Activated T-cell treated with anti-CD3 and anti-CD28 coated beads, Interleukin-2, amount 50 U/mL, for 4 hours (primary cell): Measurements from ENCODE around the gene RGS17. TPM values are rescaled to one million over a fixed set of nuclear protein-coding genes. Genes with fewer than 3 reads are reported as not detected.

Experiments
- ATAC-seq, 2 donors: fragments of 200-7000 bp; cut with Tn5 transposase; one replicate each; pipeline ENCODE4 v1.10.0; 2021
- DNase-seq: peaks from one replicate; pipeline ENCODE4 v3.0.0-alpha.2; 2020
- H3K27me3 Mint-ChIP-seq: one replicate; pipeline ENCODE4 v1.8.0; 2021; ENCODE audit warnings: low read depth, mixed read lengths
- H3K36me3 Mint-ChIP-seq: one replicate; pipeline ENCODE4 v1.8.0; 2022; ENCODE audit warnings: mixed read lengths; ENCODE audit not compliant: insufficient read depth
- H3K4me1 Mint-ChIP-seq: one replicate; pipeline ENCODE4 v1.8.0; 2021; ENCODE audit warnings: low read depth, mixed read lengths
- H3K4me3 Mint-ChIP-seq: one replicate; pipeline ENCODE4 v1.8.0; 2021; ENCODE audit warnings: mild to moderate bottlenecking, moderate library complexity, mixed read lengths
- H3K9me3 Mint-ChIP-seq: one replicate; pipeline ENCODE4 v1.8.0; 2021; ENCODE audit warnings: mixed read lengths
- total RNA-seq, 3 donors: library from RNA; stranded (reverse); gene quantifications; one replicate each; pipeline ENCODE4 v1.2.1, GENCODE V29; 2021

The RGS17 gene
- total RNA-seq, 3 donors from 2014 or later, result not detected

DNA sequence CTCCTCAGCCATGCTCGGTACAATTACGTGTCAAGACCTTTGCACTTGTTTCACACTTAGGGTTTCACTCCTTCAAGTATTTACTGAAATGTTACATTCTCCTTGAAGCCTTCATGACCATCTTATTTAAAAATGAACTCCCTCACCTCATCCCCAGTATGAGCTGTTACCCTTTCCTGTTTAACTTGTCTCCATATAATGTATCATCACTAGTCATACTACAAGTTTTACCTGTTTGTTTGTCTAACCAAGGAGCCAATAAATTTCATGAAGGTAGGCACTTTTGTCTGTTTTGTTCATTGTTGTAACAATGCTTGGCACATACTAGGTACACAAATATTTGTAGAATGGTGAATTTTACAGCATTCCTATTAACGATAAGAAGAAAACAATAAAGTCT, 82.5 kb downstream of the RGS17 start:
- Mint-ChIP-seq H3K4me3 (no peak overlapping the region), H3K9me3 (no peaks in the 10 kb centered on the region), H3K4me1 (no peaks in the 10 kb centered on the region), H3K36me3 (no peaks in the 10 kb centered on the region), H3K27me3 (peaks cover 3% of the 10 kb centered on the region)
- no peak for ATAC-seq
- no peak for DNase-seq

DNA sequence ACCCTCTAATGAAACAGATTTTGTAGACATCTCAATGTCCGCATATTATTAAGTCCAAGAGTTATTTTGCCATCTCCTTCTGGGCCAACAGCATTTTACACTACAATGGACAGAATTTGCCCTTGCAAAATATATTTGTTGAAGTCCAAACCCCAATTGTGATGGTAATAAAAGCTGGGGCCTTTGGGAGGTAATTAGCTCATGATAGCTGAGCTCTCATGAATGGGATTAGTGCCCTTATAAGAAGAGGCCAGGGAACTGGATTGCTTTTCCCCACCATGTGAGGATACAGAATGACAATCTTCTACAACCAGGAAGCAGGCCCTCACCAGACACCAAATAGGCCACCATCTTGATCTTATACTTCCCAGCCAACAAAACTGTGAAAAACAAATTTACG, 83.7 kb downstream of the RGS17 start:
- no peak for ATAC-seq
- no peaks in the 10 kb centered on the region for H3K36me3 Mint-ChIP-seq
- no peak for DNase-seq
- H3K4me3 Mint-ChIP-seq, result no peak overlapping the region
- no peaks in the 10 kb centered on the region for H3K4me1 Mint-ChIP-seq
- peaks cover 3% of the 10 kb centered on the region for H3K27me3 Mint-ChIP-seq
- no peaks in the 10 kb centered on the region for H3K9me3 Mint-ChIP-seq

DNA sequence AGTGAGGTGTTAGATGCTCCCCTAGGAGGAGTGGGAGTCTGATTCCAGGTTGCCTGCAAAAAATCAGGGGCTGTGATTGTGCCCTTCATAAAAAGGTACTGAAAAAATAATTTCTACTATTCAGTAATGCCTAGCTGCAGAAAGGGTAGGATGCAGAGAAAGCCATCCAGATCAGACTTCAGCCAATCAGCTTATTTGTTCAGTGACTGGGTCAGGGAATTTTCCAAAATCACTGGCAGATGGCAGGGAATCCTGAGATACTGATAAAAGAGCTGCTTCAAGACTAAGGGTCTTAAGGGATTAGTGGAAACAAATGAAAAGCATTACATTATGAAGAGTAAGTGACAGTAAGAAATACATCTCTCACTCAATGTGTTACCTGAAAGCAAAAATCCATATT, 85.8 kb downstream of the RGS17 start:
- no peaks in the 10 kb centered on the region for H3K9me3 Mint-ChIP-seq
- peaks cover 3% of the 10 kb centered on the region for H3K27me3 Mint-ChIP-seq
- H3K4me1 Mint-ChIP-seq, result no peaks in the 10 kb centered on the region
- no peak for ATAC-seq
- H3K36me3 Mint-ChIP-seq, result no peaks in the 10 kb centered on the region
- H3K4me3 Mint-ChIP-seq, result no peak overlapping the region
- no peak for DNase-seq

DNA sequence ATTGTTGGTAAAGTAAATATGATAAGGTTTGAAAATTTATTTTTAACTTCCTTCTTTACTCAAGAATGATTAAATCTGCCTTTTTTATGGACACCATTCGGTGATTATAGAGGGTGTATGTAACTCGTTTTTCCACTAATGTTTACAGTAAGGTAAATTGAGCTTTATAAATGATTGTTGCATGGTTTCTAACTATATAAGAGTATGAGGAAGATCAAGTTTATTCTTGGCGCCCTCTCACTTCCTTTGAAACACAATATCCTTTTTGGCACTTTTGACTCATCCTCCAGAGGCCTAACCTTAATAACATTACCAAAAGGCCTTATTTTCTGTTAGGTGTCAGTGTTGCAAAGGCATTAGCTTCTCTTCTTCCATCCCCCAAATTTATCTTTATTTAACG, 86.8 kb downstream of the RGS17 start:
- H3K9me3 Mint-ChIP-seq, result no peaks in the 10 kb centered on the region

DNA sequence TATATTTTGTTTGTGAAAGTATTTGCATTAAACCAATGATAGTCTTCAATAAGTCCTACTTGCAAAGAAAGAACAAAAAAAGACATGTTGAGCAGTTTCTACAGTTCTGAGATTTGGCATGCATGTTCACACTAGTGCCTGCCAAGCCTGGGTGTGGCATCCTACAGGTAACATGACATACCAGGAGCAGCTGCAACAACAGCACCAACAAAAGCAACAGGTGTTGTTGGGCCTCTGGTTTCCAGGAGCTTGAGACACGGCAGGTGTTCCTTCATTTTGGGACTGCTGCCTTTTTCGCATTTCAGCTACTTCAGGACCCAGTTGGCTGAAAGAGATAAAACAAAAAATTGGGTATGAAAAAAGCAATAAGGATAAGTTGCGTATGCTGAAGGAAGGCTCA, 87.4 kb downstream of the RGS17 start:
- DNase-seq (no peak), ATAC-seq (no peak)
- H3K4me1 Mint-ChIP-seq, result no peaks in the 10 kb centered on the region
- no peaks in the 10 kb centered on the region for H3K9me3 Mint-ChIP-seq
- H3K36me3 Mint-ChIP-seq, result no peaks in the 10 kb centered on the region
- H3K4me3 Mint-ChIP-seq, result no peak overlapping the region
- peaks cover 3% of the 10 kb centered on the region for H3K27me3 Mint-ChIP-seq

More for the DNA sequence above, 86.8 kb downstream of the RGS17 start:
- Mint-ChIP-seq H3K36me3 (no peaks in the 10 kb centered on the region), H3K4me1 (no peaks in the 10 kb centered on the region), H3K4me3 (no peak overlapping the region), H3K27me3 (peaks cover 3% of the 10 kb centered on the region)
- no peak for ATAC-seq
- no peak for DNase-seq

DNA sequence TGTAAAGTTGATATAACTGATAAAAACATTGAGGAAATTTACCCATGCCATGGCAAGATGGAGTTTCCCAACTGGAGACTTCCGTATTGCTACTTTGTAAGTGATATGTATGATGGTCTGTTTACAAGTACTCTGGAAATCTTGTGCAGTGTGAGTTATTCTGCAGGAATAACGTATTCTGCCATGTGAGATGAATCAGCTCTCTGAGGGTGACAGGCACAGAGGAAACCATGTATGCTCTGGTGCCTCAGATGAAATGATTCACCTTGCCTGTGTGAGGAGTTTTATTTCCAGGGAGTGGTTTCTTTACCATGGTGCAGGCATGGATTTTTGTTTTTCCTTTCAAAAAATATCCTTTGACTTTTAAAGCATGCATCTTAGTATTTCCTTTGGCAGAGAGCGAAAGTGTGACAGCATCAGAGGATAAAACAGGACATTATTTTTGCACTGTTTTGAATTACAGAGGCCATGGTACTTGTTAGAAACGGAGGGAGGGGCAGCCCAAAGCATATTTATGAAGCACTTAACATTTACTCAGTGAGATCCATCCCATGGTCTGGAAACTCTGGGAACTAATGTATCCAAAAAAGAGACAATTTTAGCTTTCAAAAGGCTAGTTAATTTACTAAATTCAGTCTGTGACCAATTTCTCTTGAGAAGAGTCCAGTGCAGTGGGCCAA, 92.6 kb downstream of the RGS17 start:
- ATAC-seq, result no peak
- DNase-seq, result no peak
- Mint-ChIP-seq H3K9me3 (no peaks in the 10 kb centered on the region), H3K4me3 (no peak overlapping the region), H3K4me1 (no peaks in the 10 kb centered on the region), H3K36me3 (no peaks in the 10 kb centered on the region), H3K27me3 (peaks cover 2% of the 10 kb centered on the region)

DNA sequence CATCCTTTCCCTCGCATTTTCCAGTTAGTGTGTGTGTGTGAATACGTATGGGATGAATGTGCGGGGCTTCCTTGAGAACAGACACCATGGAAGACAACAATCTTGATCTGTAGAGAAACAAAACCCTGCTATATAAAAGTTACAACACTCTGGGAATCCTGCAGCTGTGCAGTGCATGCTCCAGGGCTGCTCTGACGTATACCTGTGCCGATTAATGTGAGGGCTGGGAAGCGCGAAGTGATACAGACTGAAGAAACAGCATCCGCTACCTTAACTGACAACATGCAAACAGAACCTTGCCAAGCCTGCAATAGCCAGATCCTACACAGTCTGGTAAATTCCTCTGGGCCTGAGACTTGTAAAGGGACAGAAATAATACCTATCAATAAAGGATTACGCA, 96.9 kb downstream of the RGS17 start:
- H3K36me3 Mint-ChIP-seq, result no peaks in the 10 kb centered on the region
- no peaks in the 10 kb centered on the region for H3K4me1 Mint-ChIP-seq
- DNase-seq (no peak), ATAC-seq (no peak)
- H3K4me3 Mint-ChIP-seq, result no peak overlapping the region
- no peaks in the 10 kb centered on the region for H3K9me3 Mint-ChIP-seq
- peaks cover 9% of the 10 kb centered on the region for H3K27me3 Mint-ChIP-seq

DNA sequence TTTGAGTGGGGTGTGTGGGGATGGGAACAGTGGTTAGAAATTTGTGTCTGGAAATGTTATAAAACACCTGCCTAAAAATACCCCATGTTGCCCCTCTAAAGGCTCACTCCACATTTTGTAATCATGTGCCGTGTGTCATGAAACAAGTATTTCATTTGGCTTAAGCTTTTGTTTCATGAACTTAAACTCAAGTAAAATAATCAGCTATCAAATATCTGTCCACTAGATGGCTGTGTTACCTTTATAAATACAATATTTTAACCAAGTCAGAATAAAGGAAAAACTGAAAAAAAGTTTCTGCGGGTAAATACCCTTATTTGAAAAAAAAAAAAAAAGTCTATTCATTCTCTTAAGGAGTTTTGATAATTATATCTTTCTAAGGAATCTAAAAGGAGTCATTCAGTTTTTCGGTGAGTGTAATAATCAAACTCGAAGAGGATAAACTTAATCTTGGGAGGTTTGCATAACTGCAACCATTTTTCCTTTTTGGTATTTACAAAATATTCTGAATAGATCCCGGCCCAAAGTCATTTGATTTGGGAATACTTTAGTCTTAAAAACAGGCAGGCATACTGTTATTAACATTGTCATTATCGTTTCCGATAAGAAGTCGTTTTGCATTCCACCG, 98.7 kb downstream of the RGS17 start:
- Mint-ChIP-seq H3K36me3 (no peaks in the 10 kb centered on the region), H3K4me1 (no peaks in the 10 kb centered on the region), H3K27me3 (peaks cover 9% of the 10 kb centered on the region), H3K9me3 (no peaks in the 10 kb centered on the region), H3K4me3 (no peak overlapping the region)
- DNase-seq (no peak), ATAC-seq (no peak)

DNA sequence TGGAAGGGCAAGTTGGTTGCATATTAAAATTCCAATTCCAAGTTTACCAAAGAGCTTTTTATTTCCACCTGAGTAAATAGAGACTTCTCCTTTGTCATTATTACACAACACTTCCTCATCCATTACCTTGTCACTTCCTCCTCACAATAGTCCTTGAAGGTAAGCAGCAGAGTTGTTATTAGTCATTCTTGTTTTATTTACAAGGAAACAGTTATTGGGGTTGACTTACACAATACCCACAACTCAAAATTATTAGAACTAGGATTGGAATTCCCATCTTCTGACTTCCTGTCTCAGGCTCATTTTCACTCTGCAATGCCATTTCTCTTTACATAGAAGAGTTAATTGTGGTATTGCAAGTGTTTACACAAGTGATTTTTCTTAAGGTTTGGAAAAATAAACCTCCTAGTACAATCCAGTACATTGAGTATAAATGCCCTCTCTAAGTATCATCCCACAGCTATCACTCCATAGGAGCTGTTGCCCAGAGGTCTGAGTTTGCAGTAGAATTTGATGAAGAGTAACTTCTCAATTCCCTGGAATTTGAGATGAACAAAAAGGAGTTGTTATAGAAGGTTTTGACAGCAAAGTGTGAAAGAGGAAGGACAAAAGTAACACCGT, 99.6 kb downstream of the RGS17 start:
- no peak for DNase-seq
- Mint-ChIP-seq H3K27me3 (peaks cover 12% of the 10 kb centered on the region), H3K4me1 (no peaks in the 10 kb centered on the region), H3K4me3 (no peak overlapping the region), H3K9me3 (no peaks in the 10 kb centered on the region), H3K36me3 (no peaks in the 10 kb centered on the region)
- ATAC-seq, result no peak

DNA sequence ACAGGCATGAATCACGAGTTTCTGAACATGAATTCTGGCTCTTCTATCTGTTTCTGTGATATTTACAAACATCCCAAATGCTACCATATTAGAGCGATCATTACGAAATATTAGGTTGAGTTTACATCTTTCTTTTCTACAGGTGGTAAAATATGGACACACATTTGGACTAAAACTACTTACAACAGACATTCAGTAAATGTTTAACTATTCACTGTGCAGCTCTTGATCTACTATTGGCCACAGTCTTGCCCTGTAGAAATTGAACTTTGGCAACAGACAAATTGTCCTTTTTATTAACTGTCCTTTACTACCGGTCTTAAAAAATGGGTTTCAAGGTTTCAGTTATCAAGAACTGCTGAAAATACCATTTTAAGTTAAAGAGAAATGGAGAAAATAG, 102.1 kb downstream of the RGS17 start:
- peaks cover 14% of the 10 kb centered on the region for H3K27me3 Mint-ChIP-seq
- no peaks in the 10 kb centered on the region for H3K36me3 Mint-ChIP-seq
- H3K4me3 Mint-ChIP-seq, result no peak overlapping the region
- no peak for DNase-seq
- ATAC-seq, result no peak
- H3K9me3 Mint-ChIP-seq, result no peaks in the 10 kb centered on the region
- H3K4me1 Mint-ChIP-seq, result no peaks in the 10 kb centered on the region

DNA sequence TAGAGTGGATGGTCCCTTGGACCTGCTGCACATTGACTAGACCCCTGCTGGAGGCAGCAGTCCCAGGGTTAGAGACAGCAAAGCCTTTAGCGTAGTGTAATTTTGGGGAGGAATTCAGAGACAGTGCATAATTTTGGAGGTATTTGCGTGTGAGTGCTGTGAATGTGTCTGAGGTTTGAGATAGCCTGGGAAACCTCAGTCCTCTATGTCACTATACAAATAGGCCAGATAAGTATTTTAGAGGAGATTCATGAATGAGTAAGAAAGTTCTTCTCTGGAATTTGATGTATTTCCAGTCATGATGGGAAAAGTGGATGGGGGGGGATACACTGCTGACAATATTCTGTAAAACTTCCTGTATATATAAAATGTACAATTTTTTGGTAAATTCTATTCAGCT, 102.8 kb downstream of the RGS17 start:
- no peak for ATAC-seq
- no peaks in the 10 kb centered on the region for H3K4me1 Mint-ChIP-seq
- H3K36me3 Mint-ChIP-seq, result no peaks in the 10 kb centered on the region
- H3K27me3 Mint-ChIP-seq, result peaks cover 14% of the 10 kb centered on the region
- no peaks in the 10 kb centered on the region for H3K9me3 Mint-ChIP-seq
- DNase-seq, result no peak
- no peak overlapping the region for H3K4me3 Mint-ChIP-seq

DNA sequence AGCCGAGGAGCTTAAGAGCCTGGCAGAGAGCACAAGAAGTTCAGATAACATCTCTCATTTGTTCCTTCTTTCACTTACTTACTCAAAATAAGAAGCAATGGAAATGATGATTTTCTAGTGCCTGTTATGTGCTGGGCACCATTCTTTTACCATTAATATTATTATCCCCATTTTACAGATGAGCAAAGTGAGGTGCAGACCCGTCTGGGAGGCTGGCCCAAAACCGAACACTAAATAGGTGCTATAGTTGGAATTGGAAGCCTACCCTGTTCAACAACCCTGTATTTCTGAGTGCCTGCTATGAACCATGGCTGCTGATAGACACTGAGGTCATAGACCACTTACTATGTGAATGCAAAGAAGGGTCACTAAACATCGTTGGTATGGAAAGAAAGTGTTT, 103.6 kb downstream of the RGS17 start:
- Mint-ChIP-seq H3K9me3 (no peaks in the 10 kb centered on the region), H3K36me3 (no peaks in the 10 kb centered on the region), H3K27me3 (peaks cover 16% of the 10 kb centered on the region), H3K4me1 (no peaks in the 10 kb centered on the region), H3K4me3 (no peak overlapping the region)
- DNase-seq (no peak), ATAC-seq (no peak)

DNA sequence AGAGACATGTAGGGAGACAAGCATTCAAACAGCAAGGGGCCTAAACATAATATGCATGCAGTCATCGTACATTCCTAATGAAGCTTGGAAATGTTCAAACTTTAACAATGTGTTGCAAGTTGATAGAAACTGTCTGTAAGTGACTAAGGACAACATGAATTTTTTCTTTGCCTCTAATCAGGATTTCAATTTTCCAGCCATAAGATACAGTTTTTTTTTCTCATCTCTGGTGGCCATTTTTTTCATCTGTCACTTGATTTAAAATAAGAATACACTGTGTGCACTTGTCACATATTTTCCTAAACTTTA, 106.4 kb downstream of the RGS17 start:
- DNase-seq, result no peak
- peak in 1 of 2 donors; percentile 7 for ATAC-seq
- H3K27me3 Mint-ChIP-seq, result peaks cover 12% of the 10 kb centered on the region
- no peak overlapping the region for H3K4me3 Mint-ChIP-seq
- no peaks in the 10 kb centered on the region for H3K4me1 Mint-ChIP-seq
- H3K36me3 Mint-ChIP-seq, result no peaks in the 10 kb centered on the region
- H3K9me3 Mint-ChIP-seq, result no peaks in the 10 kb centered on the region

DNA sequence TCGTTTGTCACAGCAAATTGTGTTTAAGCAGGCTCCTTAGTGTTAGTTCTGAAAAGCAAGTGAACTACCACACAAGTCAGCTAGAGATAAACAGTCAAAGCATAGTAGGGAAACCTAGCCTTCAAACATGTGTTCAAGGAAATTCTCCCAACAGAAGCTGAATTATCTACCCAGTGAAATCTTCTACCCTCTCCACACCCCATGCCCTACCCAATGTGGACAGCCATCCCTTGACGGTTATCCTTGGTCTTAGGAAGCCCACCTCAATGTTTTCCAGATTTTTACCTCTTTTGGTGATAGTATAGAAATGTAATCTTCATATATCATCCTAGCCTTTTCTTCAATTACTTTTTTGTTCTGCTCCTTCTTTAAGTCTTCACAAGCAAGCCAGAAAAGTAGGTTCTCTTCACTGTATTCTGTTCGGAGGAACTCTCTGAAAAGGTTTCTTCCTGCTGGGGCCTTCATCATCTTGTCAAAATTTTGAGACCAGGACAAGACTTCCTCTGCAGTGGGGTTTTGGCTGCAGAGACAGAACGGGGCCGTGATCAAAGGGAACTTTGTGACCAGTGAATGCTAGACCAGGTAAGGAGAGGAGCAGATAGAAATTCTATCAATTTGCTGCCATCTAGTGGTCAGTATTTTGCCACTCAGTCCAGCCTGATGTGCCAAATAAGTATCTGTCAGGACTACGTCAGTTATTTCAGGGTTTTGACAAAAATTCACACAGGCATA, 106.9 kb downstream of the RGS17 start:
- no peaks in the 10 kb centered on the region for H3K4me1 Mint-ChIP-seq
- H3K9me3 Mint-ChIP-seq, result no peaks in the 10 kb centered on the region
- H3K27me3 Mint-ChIP-seq, result peaks cover 15% of the 10 kb centered on the region
- peak; percentile 22 for DNase-seq
- ATAC-seq, result peak; percentile 85 to 90
- H3K4me3 Mint-ChIP-seq, result no peak overlapping the region
- no peaks in the 10 kb centered on the region for H3K36me3 Mint-ChIP-seq

DNA sequence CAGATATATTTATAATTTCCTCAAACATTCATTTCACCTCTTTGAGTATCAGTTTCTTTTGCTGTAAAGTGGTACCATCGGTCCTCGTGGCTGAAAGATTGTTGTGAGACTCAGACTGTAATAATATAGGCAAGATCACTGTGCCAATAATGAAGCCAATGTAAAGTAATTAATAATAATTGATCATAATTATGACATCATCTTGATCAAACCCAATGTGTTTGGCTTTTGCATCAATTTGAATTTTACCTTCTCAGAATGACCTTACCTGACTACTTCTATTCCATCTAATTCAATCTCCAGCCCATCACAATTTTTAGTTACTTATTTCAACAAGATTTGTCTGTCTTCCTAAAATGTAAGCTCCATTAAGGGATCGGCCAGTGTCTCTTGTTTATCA, 112.7 kb downstream of the RGS17 start:
- Mint-ChIP-seq H3K36me3 (no peaks in the 10 kb centered on the region), H3K9me3 (no peaks in the 10 kb centered on the region), H3K27me3 (peaks cover 29% of the 10 kb centered on the region), H3K4me3 (no peak overlapping the region), H3K4me1 (no peaks in the 10 kb centered on the region)
- ATAC-seq, result no peak
- no peak for DNase-seq
